ENCODE results near the gene NAT10.

The NAT10 gene

GRCh38 chr11:34189191-34189590, 83.8 kb downstream of the NAT10 start:
- DNase-seq (ENCODE audit: low spot score) = no peak

DNA sequence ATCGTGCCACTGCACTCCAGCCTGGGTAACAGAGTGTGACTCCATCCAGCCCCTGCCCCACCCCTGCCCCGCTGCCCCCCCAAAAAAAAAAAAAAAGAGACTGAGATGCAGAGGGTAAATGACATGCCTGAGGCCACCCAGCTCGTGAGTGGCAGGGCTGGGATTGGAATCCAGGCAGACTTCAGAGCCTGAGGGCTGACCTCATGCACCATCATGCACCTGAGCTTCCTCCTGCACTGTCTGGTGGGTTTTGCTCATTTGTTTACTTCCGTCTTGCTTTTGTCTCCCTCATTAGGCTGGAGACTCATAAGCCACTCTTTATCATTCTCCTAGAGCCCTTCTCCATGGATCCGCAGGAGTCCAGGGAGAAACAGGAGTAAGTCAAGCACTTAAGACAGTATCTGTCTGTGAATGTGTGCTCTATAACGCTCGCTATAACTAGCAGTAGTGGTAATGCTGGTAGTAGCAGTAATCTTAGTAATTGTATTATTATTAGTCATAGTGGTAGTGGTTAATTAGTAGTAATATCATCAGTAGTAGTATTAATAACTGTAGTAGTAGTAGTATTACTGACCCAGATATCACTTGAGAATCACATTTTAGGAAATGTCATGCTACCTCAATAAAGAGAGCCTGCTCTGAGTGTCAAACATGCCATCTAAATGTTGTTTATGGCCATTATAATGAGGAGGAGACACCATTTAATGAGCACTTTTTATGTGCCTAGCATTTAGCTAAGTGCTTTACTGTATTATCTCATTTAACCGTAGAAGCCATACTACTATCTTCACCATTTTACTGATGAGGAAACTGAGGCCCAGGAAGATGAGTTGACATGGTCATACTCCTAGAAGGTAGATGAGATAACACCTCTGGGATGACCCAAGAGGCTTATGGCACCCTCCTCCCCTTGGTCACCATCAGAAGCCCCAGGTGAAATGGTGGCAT, 85.0 kb downstream of the NAT10 start:
- no peak for DNase-seq (ENCODE audit: low spot score)

DNA sequence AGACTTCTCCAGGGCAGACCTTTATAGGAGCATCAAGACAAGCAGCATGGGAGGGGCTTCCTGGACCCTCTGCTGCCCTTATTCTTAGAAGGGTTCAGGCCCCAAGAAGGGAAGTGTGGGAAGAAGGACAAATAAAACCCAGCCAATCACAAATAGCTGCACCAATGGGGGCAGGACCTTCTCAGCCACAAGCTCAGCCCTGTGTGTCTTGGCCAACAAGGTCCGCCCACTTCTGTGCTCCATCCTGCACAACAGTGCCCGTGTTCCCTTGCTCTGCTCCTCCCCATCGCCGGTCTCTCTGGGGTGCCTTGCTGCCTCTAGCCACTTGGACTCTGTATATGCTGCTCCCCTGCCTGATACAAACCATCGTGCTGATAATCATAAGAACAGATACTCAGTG, 86.1 kb downstream of the NAT10 start:
- no peak for DNase-seq (ENCODE audit: low spot score)

DNA sequence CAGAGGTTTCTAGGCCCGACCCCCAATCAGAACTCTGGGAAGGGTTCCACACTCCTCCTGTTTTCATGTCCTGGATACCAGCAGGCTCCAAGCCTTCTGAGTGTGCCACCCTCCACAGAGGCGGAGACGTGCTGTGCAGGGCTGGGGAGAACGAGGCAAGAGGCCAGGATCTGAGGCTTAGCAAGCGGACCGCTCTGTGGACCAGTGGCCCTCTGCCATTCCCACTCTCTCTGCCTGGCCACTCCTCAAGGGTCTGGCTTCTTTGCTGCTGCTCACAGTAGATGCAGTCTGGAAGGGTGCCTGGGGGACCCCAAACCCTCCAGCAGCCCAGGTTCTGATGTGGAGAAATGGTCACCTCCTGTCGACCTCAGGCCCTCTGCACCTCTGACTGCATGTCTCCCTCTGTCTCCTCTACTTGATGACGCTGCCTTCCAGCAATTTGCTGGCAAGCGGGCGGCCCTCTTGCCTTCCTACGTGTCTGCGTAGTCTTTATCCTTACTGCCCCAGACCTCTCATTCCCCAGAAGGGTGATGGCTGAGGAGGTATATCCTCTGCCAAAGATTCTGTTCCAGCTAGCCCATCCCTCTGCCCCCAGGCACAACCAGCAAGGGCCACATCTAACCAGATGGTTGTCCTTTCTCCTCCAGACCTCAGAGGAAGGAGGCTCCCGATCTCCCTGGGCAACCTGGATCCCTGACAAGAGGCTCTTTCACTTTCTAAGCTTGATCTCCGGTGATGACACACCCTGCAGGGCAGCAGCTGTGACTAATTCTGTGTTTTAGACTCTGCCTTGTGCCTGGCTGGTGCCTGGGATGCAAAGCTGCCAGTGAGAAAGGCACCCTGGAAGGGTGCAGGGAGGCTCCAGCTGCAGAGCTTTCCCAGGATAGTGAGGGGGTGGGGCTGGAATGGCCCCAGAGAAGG, 87.3 kb downstream of the NAT10 start:
- DNase-seq (ENCODE audit: low spot score) = no peak

GRCh38 chr11:34194576-34195335, 89.3 kb downstream of the NAT10 start:
- DNase-seq (ENCODE audit: low spot score) = no peak

Measured in HuH-7.5 (cell line).